HG03442 (cell line): ENCODE measurements around the gene BICC1.
"Not testable (repeated sequence)": the region's sequence is repeated elsewhere in the genome, so short reads cannot be mapped to it uniquely, and the experiment has no call there.

Source experiments
- ATAC-seq: cut with Tn5 transposase; IDR thresholded peaks from one replicate; pipeline ENCODE4 v1.9.1; 2021; ENCODE audit warnings: mild to moderate bottlenecking, moderate library complexity; ENCODE audit not compliant: unreplicated experiment

The BICC1 gene

GRCh38 chr10:58844680-58845079 lies 332.0 kb downstream of the BICC1 start:
- ATAC-seq = no peak

GRCh38 chr10:58846856-58847255 lies 334.2 kb downstream of the BICC1 start:
- ATAC-seq = no peak

- no peak for ATAC-seq
These were observed 338.9 kb downstream of the BICC1 start for GRCh38 chr10:58851606-58852005.

GRCh38 chr10:58853668-58854067 lies 341.0 kb downstream of the BICC1 start:
- no peak for ATAC-seq

- ATAC-seq = no peak
These were observed 342.1 kb downstream of the BICC1 start for GRCh38 chr10:58854811-58855210.

GRCh38 chr10:58856508-58857240 lies 344.0 kb downstream of the BICC1 start:
- ATAC-seq = no peak

GRCh38 chr10:58857251-58857805 lies 344.7 kb downstream of the BICC1 start:
- ATAC-seq = no peak

GRCh38 chr10:58858123-58858522 lies 345.5 kb downstream of the BICC1 start:
- not testable (repeated sequence) for ATAC-seq

GRCh38 chr10:58859526-58859925 lies 346.9 kb downstream of the BICC1 start:
- ATAC-seq = no peak

GRCh38 chr10:58867683-58868082 lies 355.0 kb downstream of the BICC1 start:
- peak; percentile 77 for ATAC-seq

- ATAC-seq = no peak
These were observed 356.2 kb downstream of the BICC1 start for GRCh38 chr10:58868736-58869435.

GRCh38 chr10:58870070-58870469 lies 357.4 kb downstream of the BICC1 start:
- ATAC-seq = no peak

- no peak for ATAC-seq
These were observed 360.5 kb downstream of the BICC1 start for GRCh38 chr10:58873161-58873560.
